Natural killer cell (primary cell): ENCODE data around the gene JMJD1C. TPM values are rescaled to one million over a fixed set of nuclear protein-coding genes. Genes with fewer than 3 reads are reported as not detected.
A peak's percentile ranks its signal among the peaks of the same experiment; 100 is the strongest.

ENCODE experiments used
- ATAC-seq, 3 donors: fragments of 150-1000 bp in 2 of 3; fragments of 200-7000 bp in 1 of 3; cut with Tn5 transposase; 1 replicate in 1 of 3; 2 replicates in 2 of 3; pipeline ENCODE4 v1.10.0; 2021; ENCODE audit warnings: mild to moderate bottlenecking in 2 of 3, moderate library complexity in 2 of 3
- DNase-seq, 2 donors: peaks; one replicate each; pipeline versions ENCODE4 v3.0.0 to v3.0.0-alpha.2; 2013 to 2021; ENCODE audit warnings: mixed read lengths in 1 of 2
- H3K27ac ChIP-seq: one replicate; pipeline ENCODE4 v1.5.1; 2013; ENCODE audit warnings: mild to moderate bottlenecking, low read length
- H3K27me3 ChIP-seq: one replicate; pipeline ENCODE4 v1.6.1; 2013; ENCODE audit warnings: low read length; ENCODE audit not compliant: control insufficient read depth, insufficient read depth
- H3K36me3 ChIP-seq: one replicate; pipeline ENCODE4 v1.6.1; 2013; ENCODE audit warnings: low read length; ENCODE audit not compliant: control insufficient read depth, insufficient read depth
- H3K4me1 ChIP-seq: one replicate; pipeline ENCODE4 v1.6.1; 2013; ENCODE audit warnings: low read length; ENCODE audit not compliant: control insufficient read depth, insufficient read depth
- H3K4me3 ChIP-seq: one replicate; pipeline ENCODE4 v1.5.1; 2013; ENCODE audit warnings: low read length
- H3K9me3 ChIP-seq: one replicate; pipeline ENCODE4 v1.6.1; 2013; ENCODE audit warnings: low read length; ENCODE audit not compliant: control insufficient read depth, insufficient read depth
- H3K27ac Mint-ChIP-seq, 2 donors: one replicate each; pipeline ENCODE4 v1.8.0; 2022; ENCODE audit warnings: mild to moderate bottlenecking in 2 of 2, mixed read lengths in 2 of 2, moderate library complexity in 1 of 2
- H3K27me3 Mint-ChIP-seq, 2 donors: one replicate each; pipeline ENCODE4 v1.8.0; 2022; ENCODE audit warnings: low read depth in 2 of 2, mixed read lengths in 2 of 2
- H3K36me3 Mint-ChIP-seq: one replicate; pipeline ENCODE4 v1.8.0; 2022; ENCODE audit warnings: mixed read lengths
- H3K4me1 Mint-ChIP-seq, 2 donors: one replicate each; pipeline ENCODE4 v1.8.0; 2022; ENCODE audit warnings: mixed read lengths in 2 of 2
- H3K4me3 Mint-ChIP-seq: one replicate; pipeline ENCODE4 v1.8.0; 2022; ENCODE audit warnings: mild to moderate bottlenecking, moderate library complexity, mixed read lengths
- H3K9me3 Mint-ChIP-seq, 2 donors: one replicate each; pipeline ENCODE4 v1.8.0; 2022; ENCODE audit warnings: mixed read lengths in 2 of 2
- CTCF ChIP-seq: fragments of 200-600 bp; IDR thresholded peaks from one replicate; pipeline ENCODE4 v1.8.0; 2022; ENCODE audit warnings: antibody characterized with exemption
- WGBS: methylation state at CpG from one replicate; pipeline ENCODE4 v1.1.7; 2013; ENCODE audit warnings: missing lambda C conversion rate; ENCODE audit not compliant: insufficient coverage; 5-methylcytosine and 5-hydroxymethylcytosine counted together
- intact Hi-C: fragments of 100-400 bp; cut with micrococcal nuclease; formaldehyde crosslinking; loops from one replicate; pipeline ENCODE4 v1.14.2; 2022
- total RNA-seq, 4 donors: library from RNA; stranded (reverse); fragments of 120-200 nt in 1 of 4; gene quantifications; one replicate each; pipeline versions ENCODE4 v1.2.3 to v1.2.4, GENCODE V29; 2013 to 2022

The JMJD1C gene
- total RNA-seq, 3 donors from 2014 or later (not counting 1 experiment from before 2014, with no cell fraction given), result 125 to 208 (median 156) TPM

DNA sequence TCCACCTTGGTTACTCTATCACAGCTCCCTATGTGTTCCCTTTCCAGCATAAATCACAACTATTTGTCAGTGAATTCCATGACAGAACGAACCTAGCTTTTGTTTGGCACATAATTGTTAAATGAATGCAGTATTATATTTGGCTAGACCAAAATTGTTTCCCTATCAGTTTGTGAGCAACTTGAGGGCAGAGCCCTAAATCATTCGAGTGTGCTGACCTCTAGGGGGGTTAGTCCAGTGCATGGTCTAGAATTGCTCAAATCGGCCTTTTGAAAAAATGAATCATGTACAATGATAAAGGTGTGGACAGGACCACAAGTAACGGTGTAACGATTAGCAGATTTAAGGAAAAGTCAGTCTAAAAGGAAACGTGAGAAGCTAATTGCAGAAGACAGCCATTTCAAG, 333.1 kb downstream of the JMJD1C start:
- H3K4me3 Mint-ChIP-seq, result peak overlapping the region; percentile 92
- H3K9me3 ChIP-seq, result peaks cover 6% of the 10 kb centered on the region

GRCh38 chr10:63129888-63130287, 335.9 kb downstream of the JMJD1C start:
- H3K4me3 ChIP-seq, result no peak overlapping the region
- peaks cover 0 to 2% of the 10 kb centered on the region in 2 donors for H3K9me3 Mint-ChIP-seq
- H3K4me1 ChIP-seq, result peaks cover 11% of the 10 kb centered on the region
- H3K36me3 ChIP-seq, result no peaks in the 10 kb centered on the region
- ATAC-seq (no peak), DNase-seq (no peak)
- H3K4me3 Mint-ChIP-seq, result no peak overlapping the region
- 97% methylated on average over 6 of the region's 6 CpGs for WGBS
- peaks cover 8 to 21% of the 10 kb centered on the region in 2 donors for H3K27me3 Mint-ChIP-seq
- peaks cover 6% of the 10 kb centered on the region for H3K9me3 ChIP-seq
- no peak for TF ChIP-seq CTCF
- intact Hi-C loops, result loop anchor here (5.0 to 10.0 kb wide), 3 partner anchors 275 to 493 kb away; partner anchors contain the start of gene EGR2
- H3K4me1 Mint-ChIP-seq, result peaks cover 16 to 22% of the 10 kb centered on the region in 2 donors
- H3K27me3 ChIP-seq, result no peaks in the 10 kb centered on the region
- H3K27ac Mint-ChIP-seq, result no peak overlapping the region
- H3K36me3 Mint-ChIP-seq, result no peaks in the 10 kb centered on the region
- no peak overlapping the region for H3K27ac ChIP-seq

More for the DNA sequence above, 333.1 kb downstream of the JMJD1C start:
- WGBS, result 78% methylated on average over 6 of the region's 6 CpGs
- peaks cover 13% of the 10 kb centered on the region for H3K4me1 ChIP-seq
- no peak for TF ChIP-seq CTCF
- peak overlapping the region; percentile 92 to 94 for H3K27ac Mint-ChIP-seq
- H3K27me3 ChIP-seq, result no peaks in the 10 kb centered on the region
- H3K4me3 ChIP-seq, result peak overlapping the region; percentile 9
- DNase-seq, result no peak
- peaks cover 25 to 36% of the 10 kb centered on the region in 2 donors for H3K4me1 Mint-ChIP-seq
- peaks cover 8 to 17% of the 10 kb centered on the region in 2 donors for H3K27me3 Mint-ChIP-seq
- no peaks in the 10 kb centered on the region for H3K36me3 ChIP-seq
- peak overlapping the region; percentile 98 for H3K27ac ChIP-seq
- intact Hi-C loops, result loop anchor here (5.0 to 10.0 kb wide), 3 partner anchors 278 to 495 kb away; partner anchors contain the start of gene EGR2
- H3K36me3 Mint-ChIP-seq, result no peaks in the 10 kb centered on the region
- peaks cover 0 to 2% of the 10 kb centered on the region in 2 donors for H3K9me3 Mint-ChIP-seq
- ATAC-seq, result no peak

DNA sequence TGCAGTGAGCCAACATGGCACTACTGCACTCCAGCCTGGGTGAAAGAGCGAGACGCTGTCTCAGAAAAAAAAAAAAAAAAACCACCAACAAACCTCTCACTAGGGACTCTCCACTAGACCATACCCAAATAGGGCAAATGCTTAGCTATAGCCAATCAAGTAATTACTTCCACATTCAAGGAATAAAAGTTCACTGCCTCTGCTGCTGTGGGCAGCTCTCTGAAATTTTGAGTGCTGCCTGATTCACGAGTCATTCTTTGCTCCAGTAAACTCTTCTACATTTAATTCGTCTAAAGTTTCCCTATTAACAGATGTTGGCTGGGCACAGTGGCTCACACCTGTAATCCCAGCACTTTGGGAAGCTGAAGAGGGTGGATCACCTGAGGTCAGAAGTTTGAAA, 337.3 kb downstream of the JMJD1C start:
- no peak overlapping the region for H3K4me3 ChIP-seq
- H3K9me3 ChIP-seq, result peaks cover 6% of the 10 kb centered on the region
- Mint-ChIP-seq H3K4me1 (peaks cover 7 to 11% of the 10 kb centered on the region in 2 donors), H3K27ac (no peak overlapping the region), H3K9me3 (peaks cover 0 to 2% of the 10 kb centered on the region in 2 donors), H3K4me3 (no peak overlapping the region), H3K27me3 (peaks cover 8 to 21% of the 10 kb centered on the region in 2 donors), H3K36me3 (no peaks in the 10 kb centered on the region)
- intact Hi-C loops, result no loop called here
- no peaks in the 10 kb centered on the region for H3K27me3 ChIP-seq
- ATAC-seq, result no peak
- H3K36me3 ChIP-seq, result no peaks in the 10 kb centered on the region
- no peak for DNase-seq
- peaks cover 5% of the 10 kb centered on the region for H3K4me1 ChIP-seq
- WGBS, result 86% methylated on average over 3 of the region's 4 CpGs
- no peak overlapping the region for H3K27ac ChIP-seq
- TF ChIP-seq CTCF, result no peak

GRCh38 chr10:63125459-63125858, 340.3 kb downstream of the JMJD1C start:
- no peaks in the 10 kb centered on the region for H3K4me1 ChIP-seq
- Mint-ChIP-seq H3K4me1 (no peaks in the 10 kb centered on the region), H3K27me3 (peaks cover 8 to 15% of the 10 kb centered on the region in 2 donors), H3K4me3 (no peak overlapping the region), H3K36me3 (no peaks in the 10 kb centered on the region), H3K27ac (no peak overlapping the region), H3K9me3 (no peaks in the 10 kb centered on the region)
- no peaks in the 10 kb centered on the region for H3K9me3 ChIP-seq
- no peak for DNase-seq
- ATAC-seq, result no peak
- H3K36me3 ChIP-seq, result no peaks in the 10 kb centered on the region
- no peak for TF ChIP-seq CTCF
- H3K27ac ChIP-seq, result no peak overlapping the region
- intact Hi-C loops, result no loop called here
- H3K27me3 ChIP-seq, result no peaks in the 10 kb centered on the region
- 77% methylated on average over 2 of the region's 2 CpGs for WGBS
- no peak overlapping the region for H3K4me3 ChIP-seq
